H9 (cell line): Measurements from ENCODE around the gene KCNJ14. TPM values are rescaled to one million over a fixed set of nuclear protein-coding genes. Genes with fewer than 3 reads are reported as not detected.

Experiments used
- DNase-seq: peaks from one replicate; pipeline ENCODE4 v3.0.0-alpha.2; 2017
- H2AFZ ChIP-seq: one replicate; pipeline ENCODE4 v1.6.1; 2013; ENCODE audit warnings: mild to moderate bottlenecking, low read length, control low read depth, moderate library complexity
- H2AK5ac ChIP-seq: 2 replicates; pipeline ENCODE4 v1.6.1; 2013; ENCODE audit warnings: low read length, control low read depth, mixed read lengths; ENCODE audit not compliant: insufficient read length
- H2BK120ac ChIP-seq: one replicate; pipeline ENCODE4 v1.6.1; 2013; ENCODE audit warnings: low read depth, mild to moderate bottlenecking, low read length, control low read depth, inconsistent platforms; ENCODE audit not compliant: poor library complexity, severe bottlenecking
- H2BK12ac ChIP-seq: 2 replicates; pipeline ENCODE4 v1.6.1; 2013; ENCODE audit warnings: low read length, control low read depth, mixed read lengths, low read depth; ENCODE audit not compliant: insufficient read length
- H2BK15ac ChIP-seq: 2 replicates; pipeline ENCODE4 v1.6.1; 2013; ENCODE audit warnings: low read depth, low read length, control low read depth
- H2BK20ac ChIP-seq: one replicate; pipeline ENCODE4 v1.6.1; 2013; ENCODE audit warnings: low read depth, mild to moderate bottlenecking, low read length, control low read depth, inconsistent platforms; ENCODE audit not compliant: poor library complexity, severe bottlenecking
- H2BK5ac ChIP-seq: 2 replicates; pipeline ENCODE4 v1.6.1; 2013; ENCODE audit warnings: low read length, control low read depth, mixed read lengths; ENCODE audit not compliant: insufficient read length
- H3K14ac ChIP-seq: 2 replicates; pipeline ENCODE4 v1.6.1; 2013; ENCODE audit warnings: low read length, control low read depth; ENCODE audit not compliant: insufficient read depth
- H3K18ac ChIP-seq: 2 replicates; pipeline ENCODE4 v1.6.1; 2013; ENCODE audit warnings: low read depth, mild to moderate bottlenecking, mixed read lengths, low read length, control low read depth; ENCODE audit not compliant: insufficient read length
- H3K23ac ChIP-seq: 2 replicates; pipeline ENCODE4 v1.6.1; 2013; ENCODE audit warnings: low read length, control low read depth, mixed read lengths, low read depth; ENCODE audit not compliant: insufficient read length
- H3K23me2 ChIP-seq: 2 replicates; pipeline ENCODE4 v1.6.1; 2013; ENCODE audit warnings: low read depth, mild to moderate bottlenecking, mixed read lengths, low read length, control low read depth; ENCODE audit not compliant: insufficient read length, poor library complexity, severe bottlenecking
- H3K27ac ChIP-seq: 2 replicates; pipeline ENCODE4 v1.5.1; 2013; ENCODE audit warnings: low read length, control low read depth, mixed read lengths, low read depth; ENCODE audit not compliant: insufficient read length
- H3K27me3 ChIP-seq: 2 replicates; pipeline ENCODE4 v1.6.1; 2013; ENCODE audit warnings: low read length, control low read depth, inconsistent platforms; ENCODE audit not compliant: insufficient read depth
- H3K4ac ChIP-seq: 2 replicates; pipeline ENCODE4 v1.6.1; 2013; ENCODE audit warnings: low read depth, mild to moderate bottlenecking, control low read depth, inconsistent platforms, low read length, moderate library complexity
- H3K4me1 ChIP-seq: 2 replicates; pipeline ENCODE4 v1.6.1; 2013; ENCODE audit warnings: low read length, control low read depth, inconsistent platforms; ENCODE audit not compliant: insufficient read depth
- H3K4me2 ChIP-seq: 2 replicates; pipeline ENCODE4 v1.6.1; 2013; ENCODE audit warnings: low read length, control low read depth, mixed read lengths; ENCODE audit not compliant: insufficient read length, insufficient read depth
- H3K56ac ChIP-seq: 2 replicates; pipeline ENCODE4 v1.6.1; 2013; ENCODE audit warnings: low read depth, mild to moderate bottlenecking, mixed read lengths, low read length, control low read depth; ENCODE audit not compliant: insufficient read length
- H3K79me1 ChIP-seq: 2 replicates; pipeline ENCODE4 v1.6.1; 2013; ENCODE audit warnings: low read depth, mild to moderate bottlenecking, moderate library complexity, low read length, control low read depth, inconsistent platforms; ENCODE audit not compliant: insufficient read depth, poor library complexity, severe bottlenecking
- H3K79me2 ChIP-seq: 2 replicates; pipeline ENCODE4 v1.6.1; 2013; ENCODE audit warnings: low read length, control low read depth, inconsistent platforms; ENCODE audit not compliant: insufficient read depth
- H3K9ac ChIP-seq: 2 replicates; pipeline ENCODE4 v1.6.1; 2013; ENCODE audit warnings: low read length, control low read depth, mixed read lengths; ENCODE audit not compliant: insufficient read length; ENCODE audit errors: extremely low read depth
- H3K9me3 ChIP-seq: one replicate; pipeline ENCODE4 v1.6.1; 2013; ENCODE audit warnings: low read depth, low read length, inconsistent platforms; ENCODE audit not compliant: control insufficient read depth
- H3T11ph ChIP-seq: one replicate; pipeline ENCODE4 v1.6.1; 2013; ENCODE audit warnings: mild to moderate bottlenecking, low read length, control low read depth, inconsistent platforms
- H4K20me1 ChIP-seq: one replicate; pipeline ENCODE4 v1.6.1; 2013; ENCODE audit not compliant: control insufficient read depth, insufficient read length, insufficient read depth
- H4K5ac ChIP-seq: 2 replicates; pipeline ENCODE4 v1.6.1; 2013; ENCODE audit warnings: low read depth, mild to moderate bottlenecking, mixed read lengths, low read length, control low read depth; ENCODE audit not compliant: insufficient read length
- H4K8ac ChIP-seq: replicated peaks from 2 replicates; pipeline ENCODE4 v1.6.1; 2013; ENCODE audit warnings: low read length, control low read depth, mixed read lengths, low read depth; ENCODE audit not compliant: insufficient read length
- H4K91ac ChIP-seq: 2 replicates; pipeline ENCODE4 v1.6.1; 2013; ENCODE audit warnings: low read depth, mild to moderate bottlenecking, moderate library complexity, mixed read lengths, low read length, control low read depth; ENCODE audit not compliant: insufficient read length
- H3K27ac Mint-ChIP-seq, 3 experiments: 2 replicates in 2 of 3; 3 replicates in 1 of 3; pipeline ENCODE4 v1.8.0; 2020 to 2021; ENCODE audit warnings: mixed read lengths in 3 of 3, mild to moderate bottlenecking in 1 of 3, moderate library complexity in 1 of 3
- H3K27me3 Mint-ChIP-seq: 2 replicates; pipeline ENCODE4 v1.8.0; 2021; ENCODE audit warnings: low read depth, mild to moderate bottlenecking, moderate library complexity, mixed read lengths
- H3K36me3 Mint-ChIP-seq, 3 experiments: 2 replicates in 2 of 3; 3 replicates in 1 of 3; pipeline ENCODE4 v1.8.0; 2020 to 2021; ENCODE audit warnings: low read depth in 3 of 3, mixed read lengths in 3 of 3; ENCODE audit not compliant: insufficient read depth in 1 of 3
- H3K4me1 Mint-ChIP-seq, 2 experiments: 2 replicates each; pipeline ENCODE4 v1.8.0; 2020; ENCODE audit warnings: mixed read lengths in 2 of 2
- H3K4me3 Mint-ChIP-seq, 2 experiments: 2 replicates in 1 of 2; 3 replicates in 1 of 2; pipeline ENCODE4 v1.8.0; 2020 to 2021; ENCODE audit warnings: mild to moderate bottlenecking in 2 of 2, mixed read lengths in 2 of 2, moderate library complexity in 1 of 2
- H3K9me3 Mint-ChIP-seq, 2 experiments: 2 replicates in 1 of 2; 3 replicates in 1 of 2; pipeline ENCODE4 v1.8.0; 2020; ENCODE audit warnings: mild to moderate bottlenecking in 2 of 2, mixed read lengths in 2 of 2, moderate library complexity in 1 of 2
- WGBS: extraction: QIAGEN DNeasy Blood & Tissue Kit; methylation state at CpG from one replicate; pipeline ENCODE4 v1.1.7; 2013; ENCODE audit warnings: missing lambda C conversion rate, low lambda C conversion rate, mixed read lengths; ENCODE audit not compliant: insufficient read length; ENCODE audit errors: extremely low coverage; 5-methylcytosine and 5-hydroxymethylcytosine counted together
- total RNA-seq: library from RNA; stranded (reverse); gene quantifications from 2 replicates; pipeline ENCODE4 v1.2.1, GENCODE V29; 2021
- TF ChIP-seq, protein P1 (sequence below): fragments of 200-600 bp; sonication (generic); conservative IDR thresholded peaks from 3 replicates; pipeline ENCODE4 v1.8.0; 2021; ENCODE audit warnings: antibody characterized with exemption, mild to moderate bottlenecking

The KCNJ14 gene
- total RNA-seq, 1 experiment from 2014 or later, result 1.2 TPM

DNA sequence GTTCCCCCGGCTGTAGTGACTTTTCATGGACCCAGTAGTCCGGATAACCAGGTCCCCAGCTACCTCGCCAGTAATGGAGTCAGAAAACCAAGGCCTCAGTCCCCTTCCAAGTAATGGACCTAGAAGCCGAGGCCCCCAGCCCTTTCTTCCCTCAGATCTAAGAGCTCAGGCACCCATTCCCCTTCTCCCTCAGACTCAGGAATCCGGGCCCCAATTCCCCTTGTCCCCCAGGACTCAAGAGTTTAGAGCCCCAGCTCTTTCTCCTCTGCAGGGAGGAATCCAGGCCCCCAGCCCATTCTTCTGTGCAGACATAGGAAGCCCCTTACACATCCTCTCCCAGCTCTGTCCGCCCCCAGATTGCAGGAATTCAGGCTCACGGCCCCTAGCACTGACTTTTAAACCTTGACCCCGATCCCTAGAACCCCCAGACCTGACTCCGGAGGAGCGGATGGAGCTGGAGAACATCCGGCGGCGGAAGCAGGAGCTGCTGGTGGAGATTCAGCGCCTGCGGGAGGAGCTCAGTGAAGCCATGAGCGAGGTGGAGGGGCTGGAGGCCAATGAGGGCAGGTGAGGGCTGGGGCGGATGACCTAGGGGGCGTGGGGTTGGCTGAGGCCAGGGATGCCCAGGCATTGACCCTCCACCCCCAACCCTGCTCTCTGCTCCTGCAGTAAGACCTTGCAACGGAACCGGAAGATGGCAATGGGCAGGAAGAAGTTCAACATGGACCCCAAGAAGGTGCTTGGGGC is 14.7 kb downstream of the KCNJ14 start:
- Histone ChIP-seq H3K56ac (no peak overlapping the region), H2BK120ac (no peak overlapping the region), H4K5ac (no peak overlapping the region), H3K4ac (no peak overlapping the region), H3K18ac (no peak overlapping the region), H2BK20ac (no peak overlapping the region), H2BK15ac (no peak overlapping the region), H3K27me3 (no peaks in the 10 kb centered on the region), H3K27ac (no peak overlapping the region), H3T11ph (no peak overlapping the region), H3K79me2 (no peaks in the 10 kb centered on the region; the same call in 1 of the 2 replicates), H3K9me3 (no peaks in the 10 kb centered on the region), H3K79me1 (peaks cover 2% of the 10 kb centered on the region), H2BK12ac (no peak overlapping the region), H3K23ac (no peak overlapping the region), H3K23me2 (no peaks in the 10 kb centered on the region), H3K4me1 (no peaks in the 10 kb centered on the region), H2AFZ (no peak overlapping the region), H3K14ac (no peak overlapping the region), H4K20me1 (no peaks in the 10 kb centered on the region), H2BK5ac (no peak overlapping the region), H2AK5ac (no peak overlapping the region), H3K9ac (peak overlapping the region; percentile 40), H4K91ac (no peak overlapping the region), H4K8ac (no peak overlapping the region), H3K4me2 (peak overlapping the region; percentile 52)
- Mint-ChIP-seq H3K4me1 (peaks cover 6 to 16% of the 10 kb centered on the region in 2 experiments), H3K4me3 (peak overlapping the region; percentile 84 to 95), H3K27ac (peak overlapping the region; percentile 40 to 73 (median 55); a peak in 3 of 7 replicates), H3K36me3 (peaks cover 38 to 52% (median 51%) of the 10 kb centered on the region in 3 experiments), H3K27me3 (peaks cover 2% of the 10 kb centered on the region), H3K9me3 (no peaks in the 10 kb centered on the region; a peak in 2 of 5 replicates)
- WGBS, result no CpG with 5 or more reads among the region's 20 CpGs
- peak; percentile 55 for DNase-seq
- TF ChIP-seq, protein P1, sequence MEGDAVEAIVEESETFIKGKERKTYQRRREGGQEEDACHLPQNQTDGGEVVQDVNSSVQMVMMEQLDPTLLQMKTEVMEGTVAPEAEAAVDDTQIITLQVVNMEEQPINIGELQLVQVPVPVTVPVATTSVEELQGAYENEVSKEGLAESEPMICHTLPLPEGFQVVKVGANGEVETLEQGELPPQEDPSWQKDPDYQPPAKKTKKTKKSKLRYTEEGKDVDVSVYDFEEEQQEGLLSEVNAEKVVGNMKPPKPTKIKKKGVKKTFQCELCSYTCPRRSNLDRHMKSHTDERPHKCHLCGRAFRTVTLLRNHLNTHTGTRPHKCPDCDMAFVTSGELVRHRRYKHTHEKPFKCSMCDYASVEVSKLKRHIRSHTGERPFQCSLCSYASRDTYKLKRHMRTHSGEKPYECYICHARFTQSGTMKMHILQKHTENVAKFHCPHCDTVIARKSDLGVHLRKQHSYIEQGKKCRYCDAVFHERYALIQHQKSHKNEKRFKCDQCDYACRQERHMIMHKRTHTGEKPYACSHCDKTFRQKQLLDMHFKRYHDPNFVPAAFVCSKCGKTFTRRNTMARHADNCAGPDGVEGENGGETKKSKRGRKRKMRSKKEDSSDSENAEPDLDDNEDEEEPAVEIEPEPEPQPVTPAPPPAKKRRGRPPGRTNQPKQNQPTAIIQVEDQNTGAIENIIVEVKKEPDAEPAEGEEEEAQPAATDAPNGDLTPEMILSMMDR, result no peak
